Mesothelial cell of epicardium (in vitro differentiated cells): ENCODE measurements around the gene RIMS4. TPM values are rescaled to one million over a fixed set of nuclear protein-coding genes. Genes with fewer than 3 reads are reported as not detected.

Experiments used
- DNase-seq, 2 experiments: peaks; one replicate each; pipeline ENCODE4 v3.0.0; 2021; ENCODE audit warnings: low spot score in 2 of 2; ENCODE audit not compliant: unreplicated experiment in 2 of 2
- H3K27ac Mint-ChIP-seq: 2 replicates; pipeline ENCODE4 v1.8.0; 2021; ENCODE audit warnings: mixed read lengths
- H3K27me3 Mint-ChIP-seq: 2 replicates; pipeline ENCODE4 v1.8.0; 2021; ENCODE audit warnings: low read depth, mixed read lengths
- H3K36me3 Mint-ChIP-seq: 2 replicates; pipeline ENCODE4 v1.8.0; 2021; ENCODE audit warnings: mixed read lengths
- H3K4me1 Mint-ChIP-seq: 2 replicates; pipeline ENCODE4 v1.8.0; 2021; ENCODE audit warnings: mixed read lengths
- H3K4me3 Mint-ChIP-seq: 2 replicates; pipeline ENCODE4 v1.8.0; 2021; ENCODE audit warnings: mild to moderate bottlenecking, moderate library complexity, mixed read lengths
- H3K9me3 Mint-ChIP-seq: 2 replicates; pipeline ENCODE4 v1.8.0; 2021; ENCODE audit warnings: mixed read lengths
- total RNA-seq: library from RNA; stranded (reverse); gene quantifications from 3 replicates; pipeline ENCODE4 v1.2.1, GENCODE V29; 2021
- TF ChIP-seq, protein P1 (sequence below): fragments of 200-600 bp; sonication (generic); IDR thresholded peaks from one replicate; pipeline ENCODE4 v1.5.0; 2021; ENCODE audit warnings: antibody characterized with exemption; ENCODE audit not compliant: unreplicated experiment

RIMS4 gene
- total RNA-seq, 1 donor from 2014 or later: 1.6 TPM

DNA sequence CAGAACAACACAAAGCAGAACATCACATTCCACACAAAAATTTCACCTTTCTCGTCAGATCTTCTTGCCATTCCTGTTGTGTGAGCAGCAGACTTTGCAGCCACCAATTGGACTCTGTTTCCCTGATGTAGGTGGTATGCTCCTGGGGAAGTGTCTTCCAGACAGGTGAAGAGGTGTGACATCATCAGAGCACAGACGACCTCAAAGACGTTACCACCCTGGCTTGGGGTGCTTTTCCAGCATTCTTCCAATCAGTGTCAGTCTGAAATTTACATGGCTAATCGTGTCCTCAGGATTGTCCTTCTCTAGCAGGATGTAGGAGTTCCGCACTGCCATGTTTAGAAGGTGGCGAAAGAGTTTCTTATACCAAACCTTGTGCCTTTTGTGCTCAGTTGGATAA, 31.6 kb upstream of the RIMS4 start:
- Mint-ChIP-seq H3K27me3 (peaks cover 35% of the 10 kb centered on the region), H3K27ac (no peak overlapping the region), H3K36me3 (no peaks in the 10 kb centered on the region), H3K4me3 (no peak overlapping the region), H3K9me3 (peaks cover 5% of the 10 kb centered on the region), H3K4me1 (no peaks in the 10 kb centered on the region)
- TF ChIP-seq, protein P1, sequence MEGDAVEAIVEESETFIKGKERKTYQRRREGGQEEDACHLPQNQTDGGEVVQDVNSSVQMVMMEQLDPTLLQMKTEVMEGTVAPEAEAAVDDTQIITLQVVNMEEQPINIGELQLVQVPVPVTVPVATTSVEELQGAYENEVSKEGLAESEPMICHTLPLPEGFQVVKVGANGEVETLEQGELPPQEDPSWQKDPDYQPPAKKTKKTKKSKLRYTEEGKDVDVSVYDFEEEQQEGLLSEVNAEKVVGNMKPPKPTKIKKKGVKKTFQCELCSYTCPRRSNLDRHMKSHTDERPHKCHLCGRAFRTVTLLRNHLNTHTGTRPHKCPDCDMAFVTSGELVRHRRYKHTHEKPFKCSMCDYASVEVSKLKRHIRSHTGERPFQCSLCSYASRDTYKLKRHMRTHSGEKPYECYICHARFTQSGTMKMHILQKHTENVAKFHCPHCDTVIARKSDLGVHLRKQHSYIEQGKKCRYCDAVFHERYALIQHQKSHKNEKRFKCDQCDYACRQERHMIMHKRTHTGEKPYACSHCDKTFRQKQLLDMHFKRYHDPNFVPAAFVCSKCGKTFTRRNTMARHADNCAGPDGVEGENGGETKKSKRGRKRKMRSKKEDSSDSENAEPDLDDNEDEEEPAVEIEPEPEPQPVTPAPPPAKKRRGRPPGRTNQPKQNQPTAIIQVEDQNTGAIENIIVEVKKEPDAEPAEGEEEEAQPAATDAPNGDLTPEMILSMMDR: no peak
- no peak for DNase-seq

- Mint-ChIP-seq H3K4me3 (no peak overlapping the region), H3K27me3 (peaks cover 35% of the 10 kb centered on the region), H3K9me3 (peaks cover 5% of the 10 kb centered on the region), H3K4me1 (no peaks in the 10 kb centered on the region), H3K27ac (no peak overlapping the region), H3K36me3 (no peaks in the 10 kb centered on the region)
- no peak for DNase-seq
- TF ChIP-seq, protein P1: no peak
Observed at GRCh38 chr20:44840826-44841225, 30.5 kb upstream of the RIMS4 start.

DNA sequence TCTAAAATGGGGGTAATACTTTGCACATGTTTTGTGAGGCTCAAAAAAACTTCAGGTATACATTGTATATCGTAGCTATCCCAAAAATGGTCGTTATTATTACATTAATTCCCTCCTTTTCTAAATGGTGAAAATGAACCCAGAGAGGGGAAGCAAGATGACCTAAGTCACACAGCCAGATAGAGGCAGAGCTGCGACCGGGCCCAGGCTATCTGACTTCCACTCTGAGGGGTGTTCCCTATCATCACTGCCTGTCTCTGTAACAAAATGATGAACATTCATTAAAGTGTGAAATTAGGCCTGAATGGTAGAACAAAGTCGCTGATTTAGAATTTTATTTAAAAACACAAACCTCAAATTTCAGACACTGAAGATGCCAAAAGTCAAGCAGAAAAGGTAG, 29.1 kb upstream of the RIMS4 start:
- DNase-seq: no peak
- Mint-ChIP-seq H3K27ac (no peak overlapping the region), H3K27me3 (peaks cover 26% of the 10 kb centered on the region), H3K36me3 (no peaks in the 10 kb centered on the region), H3K4me3 (no peak overlapping the region), H3K4me1 (peaks cover 5% of the 10 kb centered on the region), H3K9me3 (peaks cover 5% of the 10 kb centered on the region)
- TF ChIP-seq, protein P1: no peak

DNA sequence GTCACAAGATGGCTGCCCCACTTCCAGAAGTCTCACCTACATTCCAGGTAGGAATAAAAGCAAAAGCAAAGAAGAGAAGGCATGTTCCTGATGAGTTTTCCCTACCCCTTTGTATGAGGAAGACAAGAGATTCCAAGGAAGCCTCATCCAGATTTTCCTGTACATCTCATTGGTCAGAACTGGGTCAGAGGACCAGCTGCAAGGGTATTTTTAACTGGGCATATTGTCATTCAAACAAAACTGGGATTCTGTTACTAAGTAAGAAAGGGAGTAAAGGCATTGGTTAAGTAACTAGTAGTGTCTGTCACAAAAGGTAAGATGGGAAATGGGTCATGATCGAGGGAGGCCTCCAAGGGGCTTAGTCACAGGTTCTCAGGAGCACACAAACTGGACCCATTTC, 28.2 kb upstream of the RIMS4 start:
- no peak for DNase-seq
- TF ChIP-seq, protein P1: no peak
- peaks cover 5% of the 10 kb centered on the region for H3K9me3 Mint-ChIP-seq
- peaks cover 19% of the 10 kb centered on the region for H3K27me3 Mint-ChIP-seq
- H3K27ac Mint-ChIP-seq: no peak overlapping the region
- H3K4me3 Mint-ChIP-seq: no peak overlapping the region
- peaks cover 5% of the 10 kb centered on the region for H3K4me1 Mint-ChIP-seq
- no peaks in the 10 kb centered on the region for H3K36me3 Mint-ChIP-seq

DNA sequence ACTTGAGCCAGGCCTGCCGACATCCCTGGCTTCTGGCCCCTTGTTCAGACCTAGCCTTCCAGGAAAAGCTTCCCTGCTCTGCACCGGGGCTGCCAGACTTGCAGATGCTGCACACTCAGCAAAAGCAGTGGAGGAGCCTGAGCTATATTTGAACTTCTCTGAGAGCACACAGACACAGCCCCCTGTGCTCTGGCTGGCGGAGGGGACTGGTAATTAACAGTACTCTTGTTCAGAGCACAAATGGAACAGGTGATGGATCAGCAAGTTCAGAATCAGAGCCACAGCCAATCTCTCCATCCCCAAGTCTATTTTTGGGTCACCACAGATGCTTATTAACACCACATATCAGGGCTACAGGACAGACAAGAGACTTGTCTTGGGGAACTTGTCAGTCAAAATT, 27.6 kb upstream of the RIMS4 start:
- no peaks in the 10 kb centered on the region for H3K36me3 Mint-ChIP-seq
- peaks cover 5% of the 10 kb centered on the region for H3K4me1 Mint-ChIP-seq
- TF ChIP-seq, protein P1: no peak
- no peak for DNase-seq
- H3K27me3 Mint-ChIP-seq: peaks cover 15% of the 10 kb centered on the region
- no peak overlapping the region for H3K27ac Mint-ChIP-seq
- H3K9me3 Mint-ChIP-seq: peaks cover 5% of the 10 kb centered on the region
- H3K4me3 Mint-ChIP-seq: no peak overlapping the region

DNA sequence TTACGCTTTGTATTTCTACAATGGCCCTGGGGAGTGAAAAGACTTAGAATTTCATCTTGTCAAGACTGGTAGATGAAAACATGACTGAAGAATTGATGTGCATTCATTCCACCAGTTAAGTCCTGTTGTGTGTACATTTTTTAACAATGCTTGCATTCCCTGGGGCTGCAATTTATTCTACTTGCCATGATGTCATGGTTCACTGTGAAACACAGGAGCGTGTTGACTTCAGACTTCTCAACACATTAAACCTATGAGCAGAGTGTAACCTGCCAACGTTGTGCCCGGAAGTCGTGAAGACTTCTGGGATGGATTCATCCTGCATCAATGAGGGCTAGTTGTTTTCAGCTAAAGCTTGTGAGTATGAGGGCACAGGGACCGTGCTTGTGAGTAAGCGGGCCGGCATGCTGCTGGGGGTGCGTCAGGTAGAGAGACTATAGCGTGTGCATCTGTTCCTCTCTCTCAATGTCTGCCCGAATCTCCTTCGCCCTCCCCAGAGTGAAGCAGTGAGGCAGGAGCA, 26.3 kb upstream of the RIMS4 start:
- DNase-seq: no peak
- Mint-ChIP-seq H3K36me3 (no peaks in the 10 kb centered on the region), H3K4me3 (no peak overlapping the region), H3K9me3 (peaks cover 5% of the 10 kb centered on the region), H3K27me3 (peaks cover 9% of the 10 kb centered on the region), H3K27ac (no peak overlapping the region), H3K4me1 (peaks cover 5% of the 10 kb centered on the region)
- TF ChIP-seq, protein P1: no peak
